GM12878 (cell line): ENCODE measurements around the gene SF3B4. TPM values are rescaled to one million over a fixed set of nuclear protein-coding genes. Genes with fewer than 3 reads are reported as not detected.

ENCODE experiments used
- ATAC-seq: fragments of 200-7000 bp; cut with Tn5 transposase; 3 replicates; pipeline ENCODE4 v1.9.1; 2020; ENCODE audit warnings: mild to moderate bottlenecking, moderate library complexity
- BruUV-seq: library from RNA; stranded (reverse); fragments of 400-500 nt; replicated peaks from 2 replicates; lab custom pipeline; 2021; lab: Mats Ljungman, UMichigan
- CTCF ChIA-PET: fragments of 300-600 bp; sonication (Branson Sonifier 250); formaldehyde crosslinking; extraction: SDS; loops from one replicate; lab custom pipeline; 2021; ENCODE audit warnings: inconsistent platforms; lab: Yijun Ruan, JAX
- POLR2A ChIA-PET: fragments of 350-600 bp; formaldehyde crosslinking; extraction: SDS; loops from one replicate; lab custom pipeline; 2021; ENCODE audit warnings: inconsistent platforms; lab: Charles Lee
- RAD21 ChIA-PET: fragments of 300-600 bp; sonication (Branson Sonifier 250); formaldehyde crosslinking; loops from one replicate; lab custom pipeline; 2023; ENCODE audit warnings: antibody characterized with exemption; ENCODE audit not compliant: unreplicated experiment; lab: Charles Lee
- SMC1A ChIA-PET: fragments of 300-600 bp; sonication (Branson Sonifier 250); formaldehyde crosslinking; loops from one replicate; lab custom pipeline; 2023; ENCODE audit not compliant: unreplicated experiment, uncharacterized antibody; lab: Charles Lee
- DNase-seq: peaks from one replicate; pipeline ENCODE4 v3.0.0-alpha.2; 2011; ENCODE audit warnings: low read depth, low spot score
- FAIRE-seq: peaks from 3 replicates; lab custom pipeline; 2011; peaks lifted over from hg19 to GRCh38; lab: Jason Lieb, UNC
- H2AFZ ChIP-seq: 2 replicates; pipeline ENCODE4 v1.6.0; 2011; ENCODE audit warnings: low read depth, low read length, control low read depth; ENCODE audit not compliant: control insufficient read depth
- H3K27ac ChIP-seq: 2 replicates; pipeline ENCODE4 v1.5.1; 2011; ENCODE audit warnings: control low read depth; ENCODE audit not compliant: control insufficient read depth, insufficient read depth
- H3K27me3 ChIP-seq, 2 experiments: replicated peaks in 1 of 2; 2 replicates each; pipeline versions ENCODE4 v1.6.0 to v1.6.1; 2011; ENCODE audit warnings: low read length in 1 of 2; ENCODE audit not compliant: control insufficient read depth in 2 of 2, insufficient read depth in 2 of 2
- H3K36me3 ChIP-seq, 2 experiments: 2 replicates each; pipeline ENCODE4 v1.5.1; 2011; ENCODE audit warnings: low read length in 1 of 2; ENCODE audit not compliant: control insufficient read depth in 2 of 2, insufficient read depth in 2 of 2
- H3K4me1 ChIP-seq: 2 replicates; pipeline ENCODE4 v1.6.1; 2011; ENCODE audit warnings: mild to moderate bottlenecking, low read length, moderate library complexity, mixed read lengths; ENCODE audit not compliant: control insufficient read depth, insufficient read depth
- H3K4me2 ChIP-seq: 2 replicates; pipeline ENCODE4 v1.6.0; 2011; ENCODE audit warnings: control low read depth; ENCODE audit not compliant: control insufficient read depth, insufficient read depth
- H3K4me3 ChIP-seq: fragments of 200-600 bp; sonication (generic); 2 replicates; pipeline ENCODE4 v1.5.1; 2016
- H3K79me2 ChIP-seq: 2 replicates; pipeline ENCODE4 v1.6.0; 2011; ENCODE audit warnings: low read length; ENCODE audit not compliant: control insufficient read depth, insufficient read depth
- H3K9ac ChIP-seq: 2 replicates; pipeline ENCODE4 v1.8.0; 2011; ENCODE audit warnings: low read length, control low read depth, mixed read lengths; ENCODE audit not compliant: control insufficient read depth, insufficient read depth
- H3K9me3 ChIP-seq: replicated peaks from 3 replicates; pipeline ENCODE4 v1.5.1; 2011; ENCODE audit warnings: mild to moderate bottlenecking, low read length; ENCODE audit not compliant: control insufficient read depth, insufficient read depth
- H4K20me1 ChIP-seq: 2 replicates; pipeline ENCODE4 v1.6.0; 2011; ENCODE audit not compliant: control insufficient read depth, insufficient read depth
- CEBPZ ChIP-seq: fragments of 150-350 bp; IDR thresholded peaks from 2 replicates; pipeline ENCODE4 v1.6.1; 2016; ENCODE audit warnings: low read depth, low read length
- MEF2B ChIP-seq: fragments of 450-650 bp; IDR thresholded peaks from 2 replicates; pipeline ENCODE4 v1.6.1; 2018; ENCODE audit warnings: mild to moderate bottlenecking, moderate library complexity; ENCODE audit not compliant: partially characterized antibody, poor library complexity, severe bottlenecking
- MLLT1 ChIP-seq: fragments of 450-650 bp; IDR thresholded peaks from 2 replicates; pipeline ENCODE4 v1.6.1; 2016; ENCODE audit warnings: mild to moderate bottlenecking
- NBN ChIP-seq: fragments of 450-650 bp; IDR thresholded peaks from 2 replicates; pipeline ENCODE4 v1.6.1; 2016
- RBBP5 ChIP-seq: fragments of 200-600 bp; sonication (generic); conservative IDR thresholded peaks from 2 replicates; pipeline ENCODE4 v1.6.1; 2016
- SP1 ChIP-seq: IDR thresholded peaks from one replicate; pipeline ENCODE4 v1.6.1; 2011; ENCODE audit warnings: low read depth, low read length
- SUPT20H ChIP-seq: IDR thresholded peaks from 2 replicates; pipeline ENCODE4 v1.6.1; 2011; ENCODE audit warnings: low read depth, mild to moderate bottlenecking, low read length, moderate library complexity, borderline replicate concordance; ENCODE audit not compliant: control insufficient read depth
- USF2 ChIP-seq: IDR thresholded peaks from 2 replicates; pipeline ENCODE4 v1.6.1; 2011; ENCODE audit warnings: low read depth, low read length, improper control_type of control experiment, borderline replicate concordance
- ZBTB4 ChIP-seq: fragments of 450-650 bp; formaldehyde crosslinking; IDR thresholded peaks from 2 replicates; pipeline ENCODE4 v1.4.0; 2022; ENCODE audit warnings: mild to moderate bottlenecking, moderate library complexity
- WGBS: methylation state at CpG from one replicate; pipeline ENCODE4 v1.1.6; 2016; ENCODE audit warnings: low lambda C conversion rate; ENCODE audit not compliant: insufficient replicate concordance, insufficient coverage; ENCODE audit errors: missing lambda C conversion rate; 5-methylcytosine and 5-hydroxymethylcytosine counted together
- in situ Hi-C: fragments of 300-500 bp; cut with MboI; formaldehyde crosslinking; loops from 9 replicates; pipeline ENCODE4 v1.14.3; 2018; ENCODE audit warnings: mixed read lengths
- intact Hi-C: fragments of 100-400 bp; cut with micrococcal nuclease; formaldehyde crosslinking; loops from one replicate; pipeline ENCODE4 v1.14.2; 2022; ENCODE audit not compliant: unreplicated experiment
- polyA plus RNA-seq, 11 experiments: library from polyadenylated mRNA; depleted of rRNA in 4 of 11; unstranded in 6 of 11; stranded (reverse) in 5 of 11; fragments of >200 nt; fragmentation: Nextera tagmentation in 4 of 11; fragmentation: Illumina TruSeq in 1 of 11; extraction: Ambion mirVana in 4 of 11; extraction: Trizol in 1 of 11; gene quantifications; 1 replicate in 1 of 11; 2 replicates in 10 of 11; pipeline versions ENCODE4 v1.2.1 to v1.2.3, GENCODE V29; 2011 to 2016; ENCODE audit warnings: inconsistent platforms in 2 of 11, missing spikeins in 2 of 11, low read depth in 1 of 11
- total RNA-seq, 4 experiments: library from RNA; depleted of rRNA in 3 of 4; stranded (reverse); fragments of >200 nt in 3 of 4; fragmentation: Illumina TruSeq in 1 of 4; extraction: Trizol in 1 of 4; gene quantifications; 2 replicates each; pipeline versions ENCODE4 v1.2.1 to v1.2.3, GENCODE V29; 2013 to 2021

Gene SF3B4
- total and polyA plus RNA-seq, 10 of the 15 experiments (the other 5 are each of a cell fraction or from before 2014, with no cell fraction given), result 1.9 to 146 (median 27.5) TPM

- no peaks in the 10 kb centered on the region for H3K79me2 ChIP-seq
- POLR2A ChIA-PET, result interaction anchor here (0.6 to 0.9 kb wide), 2 partner anchors 11 to 23 kb away, joined by 4 read pairs; no protein-coding TSS in a partner anchor
- no peaks in the 10 kb centered on the region for H3K36me3 ChIP-seq
- CTCF ChIA-PET, result no interaction called here
- no peaks in the 10 kb centered on the region for H4K20me1 ChIP-seq
- H2AFZ ChIP-seq, result 0 out of 2 replicates have a peak overlapping the region, but pooled peaks have one; percentile 19
- H3K9ac ChIP-seq, result no peak overlapping the region
- RAD21 ChIA-PET, result no interaction called here
- H3K27ac ChIP-seq, result no peak overlapping the region
- WGBS, result 6% methylated on average over 9 of the region's 9 CpGs
- no TSS peak for BruUV-seq
- intact Hi-C loops (no loop called here), in situ Hi-C loops (no loop called here)
- no peak for DNase-seq
- peak overlapping the region; percentile 12; the same call in 1 of the 2 replicates for H3K4me2 ChIP-seq
- no peaks in the 10 kb centered on the region for H3K9me3 ChIP-seq
- SMC1A ChIA-PET, result no interaction called here
- TF ChIP-seq SUPT20H, result no peak
- TF ChIP-seq MEF2B, result no peak
- no peak for TF ChIP-seq ZBTB4 (CRISPR knock-in tag)
- no peak for TF ChIP-seq NBN
- TF ChIP-seq MLLT1, result no peak
- TF ChIP-seq USF2, result no peak
- TF ChIP-seq RBBP5, result no peak
- no peak for TF ChIP-seq CEBPZ
- TF ChIP-seq SP1, result no peak
- peak; percentile 20; the same call in 2 of the 3 replicates for ATAC-seq
- peaks cover 10% of the 10 kb centered on the region; the same call in 1 of the 2 replicates for H3K4me1 ChIP-seq
- peaks cover 0 to 3% of the 10 kb centered on the region in 2 experiments; a peak in 2 of 4 replicates for H3K27me3 ChIP-seq
- no peak for FAIRE-seq
- H3K4me3 ChIP-seq, result no peak overlapping the region; the same call in 1 of the 2 replicates
Observed at GRCh38 chr1:149916193-149916897, 11.3 kb downstream of the SF3B4 start.
